Chondrocyte (in vitro differentiated cells): ENCODE measurements around the gene DYRK2. TPM values are rescaled to one million over a fixed set of nuclear protein-coding genes. Genes with fewer than 3 reads are reported as not detected.

Source experiments
- DNase-seq: peaks from one replicate; pipeline ENCODE4 v3.0.0; 2021; ENCODE audit warnings: mixed read lengths, low spot score
- H3K27ac Mint-ChIP-seq: one replicate; pipeline ENCODE4 v1.8.0; 2021; ENCODE audit warnings: mild to moderate bottlenecking, moderate library complexity, mixed read lengths; ENCODE audit not compliant: unreplicated experiment
- H3K27me3 Mint-ChIP-seq: 2 replicates; pipeline ENCODE4 v1.8.0; 2021; ENCODE audit warnings: low read depth, mixed read lengths
- H3K36me3 Mint-ChIP-seq: 2 replicates; pipeline ENCODE4 v1.8.0; 2021; ENCODE audit warnings: low read depth, mixed read lengths
- H3K4me1 Mint-ChIP-seq: 2 replicates; pipeline ENCODE4 v1.8.0; 2021; ENCODE audit warnings: low read depth, mild to moderate bottlenecking, mixed read lengths
- H3K4me3 Mint-ChIP-seq: one replicate; pipeline ENCODE4 v1.8.0; 2021; ENCODE audit warnings: mild to moderate bottlenecking, moderate library complexity, mixed read lengths; ENCODE audit not compliant: unreplicated experiment
- H3K9me3 Mint-ChIP-seq: 2 replicates; pipeline ENCODE4 v1.8.0; 2021; ENCODE audit warnings: low read depth, mixed read lengths
- CTCF ChIP-seq: fragments of 200-600 bp; sonication (generic); IDR thresholded peaks from 2 replicates; pipeline ENCODE4 v1.5.0; 2021; ENCODE audit warnings: antibody characterized with exemption, mild to moderate bottlenecking, moderate library complexity
- total RNA-seq: library from RNA; stranded (reverse); gene quantifications from 3 replicates; pipeline ENCODE4 v1.2.1, GENCODE V29; 2021

DYRK2 gene
- total RNA-seq, 1 donor from 2014 or later = 54.1 TPM

GRCh38 chr12:67617629-67618028 lies 30.9 kb upstream of the DYRK2 start:
- no peak for DNase-seq
- Mint-ChIP-seq H3K27ac (peak overlapping the region; percentile 4), H3K4me1 (peaks cover 4% of the 10 kb centered on the region), H3K27me3 (no peaks in the 10 kb centered on the region), H3K9me3 (no peaks in the 10 kb centered on the region), H3K4me3 (no peak overlapping the region), H3K36me3 (no peaks in the 10 kb centered on the region)
- no peak for TF ChIP-seq CTCF

- Mint-ChIP-seq H3K9me3 (no peaks in the 10 kb centered on the region), H3K27ac (no peak overlapping the region), H3K4me3 (no peak overlapping the region), H3K36me3 (no peaks in the 10 kb centered on the region), H3K4me1 (peaks cover 4% of the 10 kb centered on the region), H3K27me3 (no peaks in the 10 kb centered on the region)
- no peak for TF ChIP-seq CTCF
- DNase-seq = no peak
Observed at GRCh38 chr12:67618303-67618702, 30.2 kb upstream of the DYRK2 start.

- no peak overlapping the region for H3K4me3 Mint-ChIP-seq
- no peak for TF ChIP-seq CTCF
- H3K36me3 Mint-ChIP-seq = peaks cover 2% of the 10 kb centered on the region
- no peak for DNase-seq
- H3K27me3 Mint-ChIP-seq = no peaks in the 10 kb centered on the region
- peaks cover 8% of the 10 kb centered on the region for H3K4me1 Mint-ChIP-seq
- no peak overlapping the region for H3K27ac Mint-ChIP-seq
- peaks cover 2% of the 10 kb centered on the region for H3K9me3 Mint-ChIP-seq
Observed at GRCh38 chr12:67621112-67621511, 27.4 kb upstream of the DYRK2 start.

GRCh38 chr12:67621926-67622325 lies 26.6 kb upstream of the DYRK2 start:
- H3K4me1 Mint-ChIP-seq = peaks cover 8% of the 10 kb centered on the region
- TF ChIP-seq CTCF = no peak
- H3K36me3 Mint-ChIP-seq = peaks cover 2% of the 10 kb centered on the region
- no peak overlapping the region for H3K4me3 Mint-ChIP-seq
- no peaks in the 10 kb centered on the region for H3K27me3 Mint-ChIP-seq
- no peak overlapping the region for H3K27ac Mint-ChIP-seq
- peaks cover 2% of the 10 kb centered on the region for H3K9me3 Mint-ChIP-seq
- no peak for DNase-seq

- Mint-ChIP-seq H3K4me3 (no peak overlapping the region), H3K27ac (no peak overlapping the region), H3K4me1 (peaks cover 4% of the 10 kb centered on the region), H3K27me3 (no peaks in the 10 kb centered on the region), H3K9me3 (peaks cover 2% of the 10 kb centered on the region), H3K36me3 (peaks cover 2% of the 10 kb centered on the region)
- TF ChIP-seq CTCF = no peak
- no peak for DNase-seq
Observed at GRCh38 chr12:67623259-67623658, 25.3 kb upstream of the DYRK2 start.
